Fibroblast of pulmonary artery (primary cell): ENCODE results near the gene IFIT3.
A peak's percentile ranks its signal among the peaks of the same experiment; 100 is the strongest.

Experiments used
- DNase-seq: peaks from one replicate; pipeline ENCODE4 v3.0.0-alpha.2; 2010; ENCODE audit warnings: low read depth
- H3K4me3 ChIP-seq: replicated peaks from 2 replicates; pipeline ENCODE4 v1.5.1; 2011; ENCODE audit warnings: low read depth, mild to moderate bottlenecking, control low read depth, low read length, moderate library complexity
- CTCF ChIP-seq: IDR thresholded peaks from 2 replicates; pipeline ENCODE4 v1.5.1; 2011; ENCODE audit warnings: mild to moderate bottlenecking, control low read depth, low read length, inconsistent platforms; ENCODE audit errors: missing control alignments

IFIT3 gene

GRCh38 chr10:89297791-89298190, 30.0 kb upstream of the IFIT3 start:
- TF ChIP-seq CTCF = no peak
- DNase-seq = no peak
- no peak overlapping the region for H3K4me3 ChIP-seq

- no peak for TF ChIP-seq CTCF
- no peak overlapping the region for H3K4me3 ChIP-seq
- no peak for DNase-seq
These were observed 28.8 kb upstream of the IFIT3 start for GRCh38 chr10:89299031-89299430.

- DNase-seq = peak; percentile 66
- H3K4me3 ChIP-seq = peak overlapping the region; percentile 55
- no peak for TF ChIP-seq CTCF
These were observed 26.6 kb upstream of the IFIT3 start for GRCh38 chr10:89301232-89301631.

GRCh38 chr10:89301721-89302445, 25.9 kb upstream of the IFIT3 start, which contains the start of gene IFIT2:
Gene IFIT2, plus strand, starts transcription at chr10:89302046. Its CDS starts 78 bp downstream, at chr10:89302124.
- H3K4me3 ChIP-seq = peak within 1 kb of the TSS; percentile 55
- DNase-seq = peak; percentile 76
- no peak for TF ChIP-seq CTCF

- peak overlapping the region; percentile 55 for H3K4me3 ChIP-seq
- TF ChIP-seq CTCF = no peak
- peak; percentile 34 for DNase-seq
These were observed 25.2 kb upstream of the IFIT3 start for GRCh38 chr10:89302625-89303024.

GRCh38 chr10:89303161-89303560, 24.6 kb upstream of the IFIT3 start:
- no peak for TF ChIP-seq CTCF
- H3K4me3 ChIP-seq = peak overlapping the region; percentile 55
- DNase-seq = no peak

- no peak for DNase-seq
- H3K4me3 ChIP-seq = no peak overlapping the region
- TF ChIP-seq CTCF = no peak
These were observed 23.8 kb upstream of the IFIT3 start for GRCh38 chr10:89304026-89304425.
